GM20000 (cell line): ENCODE results near the gene HNRNPLL.
"Not testable (repeated sequence)": the region's sequence is repeated elsewhere in the genome, so short reads cannot be mapped to it uniquely, and the experiment has no call there.

Experiments
- DNase-seq: peaks from one replicate; pipeline ENCODE4 v3.0.0; 2012; ENCODE audit warnings: low spot score
- TF ChIP-seq, protein P1 (sequence below): IDR thresholded peaks from 2 replicates; pipeline ENCODE4 v1.5.1; 2012; ENCODE audit warnings: mild to moderate bottlenecking, control low read depth; ENCODE audit errors: extremely low read depth, missing control alignments

HNRNPLL gene

DNA sequence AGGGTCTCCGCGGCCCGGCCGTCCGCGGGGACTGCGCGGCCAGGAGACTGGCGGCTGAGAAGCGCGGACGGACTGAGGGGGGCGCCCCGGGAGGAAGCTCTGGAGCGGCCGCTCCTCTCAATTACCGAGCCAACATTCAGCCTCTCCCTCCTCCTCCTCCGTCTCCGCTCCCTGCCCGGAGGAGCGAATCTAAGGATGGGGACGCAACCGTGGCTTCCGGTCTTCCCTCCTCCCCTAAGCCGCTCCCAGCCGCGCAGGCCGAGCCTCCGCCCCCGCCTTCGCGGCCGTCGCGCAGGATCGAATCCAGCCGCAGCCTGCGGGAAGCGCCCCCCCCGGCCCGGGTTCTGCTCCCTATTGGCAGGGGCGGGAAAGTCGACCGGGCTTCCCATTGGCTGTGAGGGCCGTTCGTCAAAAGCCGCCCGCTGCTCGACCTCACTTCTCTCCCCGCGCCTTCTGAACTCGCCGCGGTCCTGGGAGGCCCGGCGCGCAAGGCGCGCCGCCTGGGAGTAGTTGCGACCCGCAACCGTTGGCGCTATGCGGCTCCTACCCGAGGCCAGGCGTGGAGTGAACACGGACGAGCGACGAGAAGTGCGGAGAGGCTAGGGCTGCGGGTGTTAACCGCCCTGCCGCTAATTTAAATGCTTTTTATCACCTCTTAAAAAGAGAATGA, at the start of gene HNRNPLL:
Gene HNRNPLL (minus strand): TSS at position 197 of the 670 bp plus-strand sequence. CDS start 302 bp downstream, outside the sequence.
- TF ChIP-seq, protein P1, sequence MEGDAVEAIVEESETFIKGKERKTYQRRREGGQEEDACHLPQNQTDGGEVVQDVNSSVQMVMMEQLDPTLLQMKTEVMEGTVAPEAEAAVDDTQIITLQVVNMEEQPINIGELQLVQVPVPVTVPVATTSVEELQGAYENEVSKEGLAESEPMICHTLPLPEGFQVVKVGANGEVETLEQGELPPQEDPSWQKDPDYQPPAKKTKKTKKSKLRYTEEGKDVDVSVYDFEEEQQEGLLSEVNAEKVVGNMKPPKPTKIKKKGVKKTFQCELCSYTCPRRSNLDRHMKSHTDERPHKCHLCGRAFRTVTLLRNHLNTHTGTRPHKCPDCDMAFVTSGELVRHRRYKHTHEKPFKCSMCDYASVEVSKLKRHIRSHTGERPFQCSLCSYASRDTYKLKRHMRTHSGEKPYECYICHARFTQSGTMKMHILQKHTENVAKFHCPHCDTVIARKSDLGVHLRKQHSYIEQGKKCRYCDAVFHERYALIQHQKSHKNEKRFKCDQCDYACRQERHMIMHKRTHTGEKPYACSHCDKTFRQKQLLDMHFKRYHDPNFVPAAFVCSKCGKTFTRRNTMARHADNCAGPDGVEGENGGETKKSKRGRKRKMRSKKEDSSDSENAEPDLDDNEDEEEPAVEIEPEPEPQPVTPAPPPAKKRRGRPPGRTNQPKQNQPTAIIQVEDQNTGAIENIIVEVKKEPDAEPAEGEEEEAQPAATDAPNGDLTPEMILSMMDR = no peak
- peak; percentile 98 for DNase-seq

DNA sequence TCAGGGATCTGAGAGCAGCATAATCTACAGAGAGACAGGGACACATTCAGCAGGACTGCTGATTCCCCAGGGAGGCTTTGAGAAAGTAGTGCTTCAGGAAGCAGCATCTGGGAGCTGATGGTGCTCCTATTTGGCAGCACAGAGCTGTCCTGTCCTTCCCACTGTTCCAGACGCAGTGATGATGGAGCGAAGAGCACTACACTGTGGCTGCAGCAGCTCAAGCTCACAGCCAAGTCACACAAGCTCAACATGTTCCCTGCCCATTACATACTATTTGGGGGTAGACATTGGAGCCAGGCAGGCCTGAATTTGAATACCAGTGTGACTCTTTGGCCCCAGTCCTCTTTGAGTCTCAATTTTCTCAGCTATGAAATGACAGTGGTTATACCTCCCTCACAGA, 48.0 kb upstream of the HNRNPLL start:
- DNase-seq = no peak
- TF ChIP-seq, protein P1 = no peak

DNA sequence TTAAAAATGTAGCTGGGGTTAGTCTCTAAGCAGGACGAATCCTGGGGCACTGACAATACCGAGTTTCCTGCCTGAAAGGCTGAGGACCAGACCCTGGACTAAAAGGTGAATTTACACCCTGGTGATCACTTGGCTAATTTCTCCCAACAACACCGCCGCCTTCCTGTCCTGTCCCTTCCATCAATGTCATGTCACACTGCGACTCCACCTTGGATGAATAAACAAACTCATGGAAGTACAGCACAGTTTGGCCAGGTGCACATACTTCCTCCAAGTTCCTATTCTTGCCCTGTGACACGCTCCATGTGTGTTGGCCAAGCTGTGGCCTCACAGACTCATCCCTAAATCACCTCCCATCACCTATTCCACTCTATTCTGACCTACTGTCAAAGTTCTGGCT, 47.3 kb upstream of the HNRNPLL start:
- TF ChIP-seq, protein P1 = no peak
- DNase-seq = no peak

DNA sequence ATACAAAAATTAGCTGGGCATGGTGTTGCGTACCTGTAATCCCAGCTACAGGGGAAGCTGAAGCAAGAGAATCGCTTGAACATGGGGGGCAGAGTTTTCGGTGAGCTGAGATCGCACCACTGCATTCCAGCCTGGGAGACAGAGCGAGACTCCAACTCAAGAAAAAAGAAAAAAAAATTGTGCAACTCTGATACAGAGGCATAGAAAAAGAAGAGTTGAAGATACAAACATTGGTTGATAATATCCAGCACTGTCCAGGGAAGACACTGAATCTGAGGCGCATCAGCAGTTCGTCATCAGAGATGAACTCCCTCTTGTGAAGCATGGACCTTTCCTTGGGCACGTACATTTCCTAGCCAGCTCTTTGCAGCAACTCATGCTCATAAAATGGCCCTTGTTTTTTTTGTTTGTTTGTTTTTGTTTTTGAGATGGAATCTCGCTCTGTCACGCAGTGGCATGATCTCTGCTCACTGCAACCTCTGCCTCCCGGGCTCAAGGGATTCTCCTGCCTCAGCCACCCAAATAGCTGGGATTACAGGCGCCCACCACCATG, 46.5 kb upstream of the HNRNPLL start:
- DNase-seq = no peak

DNA sequence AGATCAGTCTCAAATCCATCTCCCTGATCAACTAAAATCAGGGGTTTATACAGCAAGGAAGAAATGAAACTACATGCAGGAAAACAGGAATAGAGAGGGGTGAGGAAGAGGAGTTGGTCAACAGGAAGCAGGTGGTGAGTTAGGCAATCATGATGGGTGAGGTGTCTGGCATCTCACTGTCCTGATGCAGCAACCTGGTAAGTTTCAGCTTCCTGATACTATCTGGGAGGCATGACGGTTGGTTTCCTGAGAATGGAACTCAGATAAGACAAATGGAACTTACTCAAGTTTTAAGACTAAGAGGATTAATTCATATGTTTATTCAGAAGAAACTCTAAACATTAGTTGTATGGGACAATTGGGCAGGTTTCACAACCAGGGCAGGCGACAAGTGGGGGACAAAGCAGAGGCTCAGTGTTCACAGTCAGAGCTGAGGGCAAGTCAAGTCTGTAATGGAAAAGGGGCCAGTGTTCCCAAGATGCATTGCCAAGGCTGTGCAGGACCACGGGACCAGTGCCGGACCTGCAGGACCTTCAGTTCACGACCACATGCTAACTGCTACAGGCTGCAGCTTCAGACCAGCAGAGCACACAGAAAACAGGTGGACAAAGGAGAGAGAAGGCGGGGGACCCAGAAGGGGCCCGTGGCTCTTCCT, 45.5 kb upstream of the HNRNPLL start:
- no peak for DNase-seq

More for the DNA sequence above, 46.5 kb upstream of the HNRNPLL start:
- TF ChIP-seq, protein P1 = no peak

DNA sequence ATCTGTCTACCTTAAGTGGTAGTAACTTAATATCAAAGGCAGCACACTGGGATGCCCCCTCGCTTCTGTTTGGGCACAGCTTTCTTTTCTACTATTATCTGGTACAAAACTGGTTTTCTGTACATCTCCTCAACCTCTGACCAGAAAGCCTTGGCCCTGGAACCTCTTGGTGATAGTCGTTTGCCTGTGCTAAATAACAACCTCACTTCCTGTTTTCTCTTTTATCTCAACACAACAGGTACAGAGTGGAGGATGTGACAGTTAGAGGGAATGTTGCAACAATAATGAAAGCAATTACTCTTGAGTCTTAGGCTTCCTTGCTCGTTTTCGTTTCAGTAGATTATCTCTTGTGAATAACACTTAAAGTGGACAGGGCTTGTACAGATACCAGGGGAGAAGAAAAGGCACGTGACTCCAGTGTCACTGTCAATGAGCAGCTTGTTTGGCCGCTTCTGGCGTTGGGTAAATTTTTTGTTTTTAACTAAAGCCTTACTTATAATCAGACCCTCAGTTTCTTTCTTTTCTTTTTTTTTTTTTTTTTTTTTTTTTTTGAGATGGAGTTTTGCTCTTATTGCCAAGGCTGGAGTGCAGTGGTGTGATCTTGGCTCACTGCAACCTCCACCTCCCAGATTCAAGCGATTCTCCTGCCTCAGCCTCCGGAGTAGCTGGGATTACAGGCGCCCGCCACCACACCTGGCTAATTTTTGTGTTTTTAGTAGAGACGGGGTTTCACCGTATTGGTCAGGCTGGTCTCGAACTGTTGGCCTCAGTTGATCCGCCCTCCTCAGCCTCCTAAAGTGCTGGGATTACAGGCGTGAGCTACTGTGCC, 41.2 kb upstream of the HNRNPLL start:
- DNase-seq = not testable (repeated sequence)

More for the DNA sequence above, 45.5 kb upstream of the HNRNPLL start:
- TF ChIP-seq, protein P1 = no peak

DNA sequence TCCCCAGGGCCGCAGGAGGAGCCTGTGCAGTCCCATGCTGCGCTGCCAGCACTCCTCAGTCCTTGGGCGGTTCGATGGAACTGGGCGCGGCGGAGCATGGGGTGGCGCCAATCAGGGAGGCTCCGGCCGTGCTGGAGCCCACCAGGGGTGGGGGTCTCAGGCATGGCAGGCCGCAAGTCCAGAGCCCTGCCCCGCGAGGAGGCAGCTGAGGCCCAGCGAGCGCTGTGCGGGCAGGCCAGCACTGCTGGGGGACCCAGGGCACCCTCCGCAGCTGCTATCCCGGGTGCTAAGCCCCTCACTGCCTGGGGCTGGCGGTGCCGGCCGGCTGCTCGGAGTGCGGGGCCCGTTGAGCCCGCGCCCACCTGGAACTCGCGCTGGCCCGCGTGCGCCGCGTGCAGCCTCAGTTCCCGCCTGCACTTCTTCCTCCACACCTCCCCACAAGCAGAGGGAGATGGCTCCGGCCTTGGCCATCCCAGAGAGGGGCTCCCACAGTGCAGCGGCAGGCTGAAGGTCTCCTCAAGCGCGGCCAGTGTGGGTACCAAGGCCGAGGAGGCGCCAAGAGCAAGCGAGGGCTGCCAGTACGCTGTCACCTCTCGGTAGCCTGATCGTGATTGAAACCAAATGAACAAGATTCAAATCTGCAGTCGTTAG, 40.4 kb upstream of the HNRNPLL start:
- TF ChIP-seq, protein P1 = no peak
- DNase-seq = no peak

DNA sequence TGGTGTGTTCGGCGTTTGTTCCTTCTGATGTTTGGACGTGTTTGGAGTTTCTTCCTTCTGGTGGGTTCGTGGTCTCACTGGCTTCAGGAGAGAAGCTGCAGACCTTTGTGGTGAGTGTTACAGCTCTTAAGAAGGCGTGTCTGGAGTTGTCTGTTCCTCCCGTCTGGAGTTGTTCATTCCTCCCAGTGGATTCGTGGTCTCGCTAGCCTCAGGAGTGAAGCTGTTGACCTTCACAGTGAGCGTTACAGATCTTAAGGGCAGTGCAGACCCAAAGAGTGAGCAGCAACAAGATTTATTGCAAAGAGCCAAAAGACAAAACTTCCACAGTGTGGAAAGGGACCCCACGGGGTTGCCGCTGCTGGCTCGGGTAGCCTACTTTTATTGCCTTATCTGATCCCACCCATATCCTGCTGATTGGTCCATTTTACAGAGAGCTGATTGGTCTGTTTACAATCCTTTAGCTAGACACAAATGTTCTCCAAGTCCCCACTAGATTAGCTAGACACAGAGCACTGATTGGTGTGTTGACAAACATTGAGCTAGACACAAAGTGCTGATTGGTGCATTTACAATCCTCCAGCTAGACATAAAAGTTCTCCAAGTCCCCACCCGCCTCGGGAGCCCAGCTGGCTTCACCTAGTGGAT, 39.8 kb upstream of the HNRNPLL start:
- not testable (repeated sequence) for DNase-seq
